ENCODE results near the gene NLRP1. TPM values are rescaled to one million over a fixed set of nuclear protein-coding genes. Genes with fewer than 3 reads are reported as not detected.
A peak's percentile ranks its signal among the peaks of the same experiment; 100 is the strongest.

Gene NLRP1
- polyA plus RNA-seq, 1 donor: 69.1 TPM

DNA sequence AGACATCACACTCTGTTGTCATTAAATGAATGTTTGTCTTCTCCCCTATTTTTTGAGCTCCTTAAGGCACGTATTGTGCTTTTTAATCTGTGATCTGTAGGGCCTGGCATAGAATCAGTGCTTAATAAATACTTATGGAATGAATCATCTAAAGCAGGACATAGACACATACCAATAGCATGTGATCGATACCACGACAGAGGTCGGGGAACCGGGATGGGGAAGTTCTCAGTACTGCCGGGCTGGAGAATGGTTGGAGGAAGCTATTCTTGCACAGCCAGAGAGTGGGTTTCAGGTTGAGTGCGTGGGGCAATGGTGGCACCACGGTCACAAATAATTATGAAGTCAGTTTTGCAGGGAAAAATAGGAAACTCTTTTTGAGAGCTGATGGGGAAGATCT lies 26.8 kb downstream of the NLRP1 start:
- DNase-seq (ENCODE audit: low read depth): no peak

DNA sequence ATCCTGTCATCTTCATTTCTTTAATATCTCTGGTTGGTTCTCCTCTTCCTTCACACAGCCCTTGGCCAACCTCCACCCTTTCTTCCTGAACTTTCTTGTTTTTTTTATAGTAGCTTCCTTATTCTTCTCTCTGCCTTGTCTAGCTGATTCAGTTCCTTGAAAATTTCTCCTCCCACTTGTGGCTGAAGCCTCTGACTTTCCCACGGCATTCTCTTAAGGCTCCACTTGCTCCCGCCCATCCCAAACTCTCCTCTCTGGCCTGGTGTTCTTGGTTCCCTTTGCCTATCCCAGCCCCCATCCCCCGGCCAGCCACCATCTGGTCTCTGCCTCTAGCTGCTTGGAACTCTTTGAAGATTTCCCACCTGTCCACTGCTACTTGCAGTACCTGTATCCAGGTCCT lies 29.1 kb downstream of the NLRP1 start:
- no peak for DNase-seq (ENCODE audit: low read depth)

DNA sequence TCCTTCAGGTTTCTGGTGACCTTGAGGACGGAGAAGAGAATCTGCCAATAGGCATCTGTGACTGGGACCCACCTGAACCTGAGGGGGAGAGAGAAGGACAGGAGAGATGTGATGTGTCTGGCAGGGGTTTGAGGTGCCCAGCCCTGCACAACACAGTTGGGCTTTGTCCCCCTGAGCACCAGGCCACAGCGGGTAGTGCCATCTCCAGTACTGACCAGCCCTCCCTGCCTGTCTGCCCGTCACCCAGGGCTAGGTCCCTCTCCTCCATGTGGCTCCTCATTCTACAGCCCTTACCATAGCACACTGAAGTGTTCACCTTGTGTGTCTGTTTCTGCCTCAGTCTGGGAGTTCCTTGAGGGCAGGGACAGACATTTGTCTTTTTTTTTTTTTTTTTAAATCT lies 30.8 kb downstream of the NLRP1 start:
- DNase-seq (ENCODE audit: low read depth): no peak

DNA sequence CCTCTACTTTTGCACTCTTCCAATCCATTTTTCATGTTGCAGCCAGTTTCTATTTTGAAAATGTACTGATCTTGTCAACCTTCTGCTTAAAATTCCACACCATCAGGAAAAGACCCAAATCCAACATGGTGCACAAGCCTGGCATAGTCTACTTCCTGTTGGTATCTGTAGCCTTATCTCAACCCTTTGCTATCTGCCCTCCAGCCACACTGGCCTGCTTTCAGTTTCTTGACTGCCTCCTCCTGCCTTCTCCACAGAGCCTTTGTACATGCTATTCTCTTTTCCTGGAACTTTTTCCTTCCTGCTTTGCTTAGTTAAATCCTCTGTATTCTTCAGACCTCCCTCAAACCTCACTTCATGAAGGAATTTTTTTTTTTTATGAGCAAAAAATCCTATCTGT lies 31.5 kb downstream of the NLRP1 start:
- no peak for DNase-seq (ENCODE audit: low read depth)

DNA sequence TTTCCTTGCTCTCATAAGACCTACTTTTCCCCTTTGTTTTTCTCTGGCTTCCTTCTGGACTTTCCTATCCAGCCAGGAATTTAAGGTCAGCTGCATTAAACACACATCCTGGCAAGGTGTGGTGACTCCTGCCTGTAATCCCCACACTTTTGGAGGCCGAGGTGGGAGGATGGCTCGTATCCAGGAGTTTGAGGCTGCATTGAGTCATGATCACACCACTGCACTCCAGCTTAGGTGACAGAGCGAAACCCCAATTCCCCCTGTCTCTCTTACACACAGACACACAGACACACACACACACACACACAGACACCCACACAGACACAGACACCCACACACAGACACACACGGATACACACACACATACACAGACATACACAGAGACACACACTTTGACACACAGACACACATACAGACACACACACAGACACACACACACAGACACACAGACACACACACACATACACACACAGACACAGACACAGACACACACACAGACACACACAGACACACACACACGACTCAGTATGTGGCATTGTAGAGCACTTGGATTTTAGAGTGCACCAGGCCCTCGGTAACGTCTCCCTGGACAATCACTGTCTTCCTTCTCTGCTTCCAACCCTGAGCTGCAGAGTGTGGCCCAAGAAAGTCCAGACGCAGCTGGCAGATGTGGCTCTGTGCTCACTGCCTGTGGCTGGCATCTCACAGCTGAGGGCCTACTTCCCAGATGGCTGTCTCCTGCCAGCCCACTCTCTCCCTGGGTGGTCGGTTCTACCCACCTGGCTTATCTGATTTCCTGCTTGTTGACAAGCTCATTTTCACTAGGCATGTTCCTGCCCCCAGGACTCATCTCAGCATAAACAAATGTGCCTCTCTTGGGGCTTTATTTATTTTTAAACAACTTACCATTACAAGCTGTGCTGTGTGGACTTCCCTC lies 39.0 kb downstream of the NLRP1 start:
- DNase-seq (ENCODE audit: low read depth): no peak

DNA sequence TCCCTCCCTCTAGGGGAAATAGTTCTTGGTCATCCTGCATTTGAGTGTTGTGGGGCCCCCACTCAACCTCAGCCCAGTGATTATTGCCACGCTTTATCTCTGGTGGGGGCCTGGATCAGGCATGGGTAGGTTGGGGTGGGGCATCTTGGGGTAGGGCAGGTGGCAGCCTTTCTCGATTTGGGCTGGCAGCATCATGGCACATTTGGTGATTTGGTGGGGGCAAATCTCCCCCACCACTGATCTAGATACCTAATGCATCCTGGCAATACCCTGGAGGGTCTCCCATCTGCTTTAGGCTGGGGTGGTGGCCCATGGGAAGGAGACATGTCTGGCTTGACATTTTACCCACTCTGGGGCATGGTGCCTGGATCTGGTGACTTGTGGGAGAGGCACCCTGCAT lies 40.2 kb downstream of the NLRP1 start:
- no peak for DNase-seq (ENCODE audit: low read depth)

DNA sequence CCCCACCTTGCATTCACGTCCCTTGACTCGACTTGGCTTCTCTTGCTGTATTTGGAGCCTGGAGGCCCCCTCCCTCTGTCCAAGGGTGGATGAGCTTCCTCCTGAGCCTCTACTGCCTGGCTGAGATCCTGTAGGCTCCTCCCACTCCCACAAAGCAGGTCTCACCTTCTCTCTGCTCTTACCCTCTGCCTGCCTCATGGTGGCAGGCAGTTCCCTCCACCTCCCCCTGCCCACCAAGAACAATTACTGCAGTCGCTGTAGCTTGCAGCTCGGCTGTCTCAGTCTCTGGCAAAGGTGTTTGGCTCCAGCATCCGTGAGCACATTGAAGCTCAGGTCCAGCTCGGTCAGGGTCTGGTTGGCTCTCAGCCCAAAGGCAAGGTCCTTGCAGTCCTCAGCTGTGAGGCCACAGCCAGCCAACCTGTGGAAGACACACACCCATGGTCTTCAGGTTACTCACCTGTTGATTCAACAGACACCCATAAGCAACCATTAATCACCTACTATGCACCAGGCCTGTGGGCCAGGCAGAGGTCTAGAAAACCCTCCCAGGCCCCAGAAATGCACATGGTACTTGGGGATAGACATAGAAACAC lies 42.6 kb downstream of the NLRP1 start:
- no peak for DNase-seq (ENCODE audit: low read depth)

DNA sequence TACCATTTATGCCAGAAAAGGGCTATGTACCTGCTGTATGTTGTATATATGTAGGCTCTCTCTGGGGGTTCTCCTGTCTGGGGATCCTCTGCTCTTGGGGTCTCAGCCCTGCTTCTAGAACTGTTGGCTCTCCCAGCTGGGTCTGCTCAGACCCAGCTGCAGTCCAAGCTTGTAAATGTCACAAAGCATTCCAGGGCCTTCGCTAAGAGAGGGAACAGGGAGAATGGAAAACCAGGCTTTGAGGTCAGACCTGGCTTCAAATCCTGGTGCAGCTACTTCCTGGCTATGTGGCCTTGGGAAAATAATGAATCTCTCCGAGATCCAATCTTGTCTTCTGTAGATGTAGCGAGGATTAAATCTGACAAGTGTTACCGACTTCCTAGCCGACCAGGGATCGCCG lies 44.0 kb downstream of the NLRP1 start:
- DNase-seq (ENCODE audit: low read depth): no peak

DNA sequence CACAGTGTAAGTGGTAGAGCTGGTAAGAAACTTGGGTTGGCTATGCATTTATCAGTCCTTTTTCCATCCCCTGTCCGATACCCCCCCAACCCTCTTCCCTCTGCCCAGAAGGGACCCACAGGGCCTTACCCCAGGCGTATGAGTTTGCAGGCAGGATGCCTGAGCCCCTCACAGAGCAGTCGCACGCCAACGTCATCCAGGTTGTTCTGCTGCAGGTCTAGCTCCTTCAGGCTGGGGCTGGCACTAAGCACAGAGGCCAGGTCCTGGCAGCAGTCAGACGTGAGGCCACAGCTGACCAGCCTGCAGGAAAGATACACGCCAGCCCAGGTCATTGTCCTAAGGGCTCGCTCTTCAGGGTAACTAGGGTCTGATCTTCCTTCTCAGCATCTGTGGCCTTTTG lies 45.0 kb downstream of the NLRP1 start:
- DNase-seq (ENCODE audit: low read depth): no peak

DNA sequence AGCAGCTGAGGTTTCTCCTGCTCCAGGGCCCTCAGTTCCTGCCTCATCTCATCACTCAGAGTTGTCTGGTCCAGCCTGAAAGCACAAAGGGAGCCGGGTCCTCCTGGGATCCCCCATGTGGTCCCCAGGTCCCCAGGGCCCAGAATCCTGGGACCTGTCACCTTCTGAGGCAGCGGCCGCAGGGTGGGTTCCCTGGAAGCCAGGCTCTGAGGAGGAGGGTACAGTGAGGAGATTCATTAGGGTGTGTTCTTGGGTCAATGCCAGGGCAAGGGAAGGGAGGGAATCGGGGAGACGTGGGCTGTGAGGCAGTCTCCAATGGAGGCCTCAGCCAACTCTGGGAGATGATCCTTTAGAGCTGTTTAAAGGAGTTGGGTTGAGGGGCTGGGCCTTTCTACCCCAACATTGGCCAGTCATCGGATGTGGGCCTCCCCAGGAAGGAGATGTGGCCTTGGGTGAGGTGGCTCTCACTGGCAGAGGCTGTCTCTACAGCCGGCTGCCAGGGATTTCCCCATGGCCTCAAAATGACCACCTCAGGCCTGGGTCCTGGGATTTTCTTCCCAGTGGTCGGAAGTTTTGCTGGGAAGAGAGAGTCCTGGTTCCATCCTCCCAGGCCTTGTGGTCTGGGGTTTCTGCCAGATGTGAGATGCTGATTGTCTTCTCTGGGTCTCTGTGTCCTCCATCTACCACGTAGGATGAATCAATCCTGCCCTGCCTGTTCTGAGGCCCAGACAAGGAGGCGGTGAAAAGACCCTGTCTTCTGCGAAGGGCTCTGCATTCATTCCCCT lies 47.3 kb downstream of the NLRP1 start:
- DNase-seq (ENCODE audit: low read depth): no peak

DNA sequence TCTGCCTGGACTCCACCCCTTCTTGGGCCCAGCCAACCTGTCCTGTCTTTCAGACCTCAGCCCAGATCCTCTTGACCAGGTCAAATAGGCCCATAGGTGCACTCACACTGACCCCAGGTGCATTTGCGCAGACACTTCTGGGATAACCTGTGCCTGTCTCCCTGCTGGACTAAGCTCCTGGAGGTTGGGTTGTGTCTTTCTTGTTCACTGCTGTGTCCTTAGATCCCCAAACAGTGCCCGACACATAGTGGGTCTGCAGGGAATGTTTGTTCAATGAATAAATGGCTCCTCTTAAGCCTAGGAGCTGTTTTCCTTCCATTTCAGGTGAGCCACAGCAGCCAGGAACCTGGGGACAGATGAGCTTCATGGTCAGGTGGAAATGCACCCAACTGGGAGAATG lies 48.9 kb downstream of the NLRP1 start:
- no peak for DNase-seq (ENCODE audit: low read depth)

DNA sequence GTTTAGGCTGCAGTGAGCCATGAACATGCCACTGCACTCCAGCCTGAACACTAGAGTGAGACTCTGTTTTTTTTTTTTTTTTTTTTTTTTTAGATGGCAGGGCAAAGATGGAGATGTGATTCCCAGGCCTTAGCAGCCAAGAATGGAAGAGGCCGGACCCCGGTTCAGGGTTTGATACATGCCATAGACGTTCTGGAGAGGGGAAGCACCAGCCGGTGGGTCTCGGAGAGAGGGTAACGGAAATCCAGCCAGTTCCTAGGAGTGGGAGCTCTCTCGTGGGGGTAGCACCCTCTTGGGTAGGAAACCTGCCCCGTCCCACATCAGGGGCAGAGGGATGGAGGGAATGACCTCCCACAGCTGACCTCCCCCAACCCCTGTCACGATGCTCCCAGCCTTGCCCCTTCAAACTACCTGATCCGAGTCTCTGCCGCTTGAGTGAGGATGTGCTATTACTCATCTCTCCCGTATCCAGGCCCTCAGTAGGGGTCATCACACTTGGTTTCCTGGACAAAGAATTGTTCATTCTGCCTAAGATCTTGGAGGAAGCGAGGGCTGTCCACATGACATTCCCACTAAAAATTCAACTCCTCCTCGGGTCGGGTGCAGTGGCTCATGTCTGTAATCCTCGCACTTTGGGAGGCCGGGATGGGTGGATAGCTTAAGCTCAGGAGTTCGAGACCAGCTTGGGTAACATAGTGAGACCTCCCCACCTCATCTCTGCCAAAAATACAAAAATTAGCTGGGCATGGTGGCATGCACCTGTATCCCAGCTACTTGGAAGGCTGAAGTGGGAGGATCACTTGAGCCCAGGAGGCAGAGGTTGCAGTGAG lies 50.6 kb downstream of the NLRP1 start:
- DNase-seq (ENCODE audit: low read depth): no peak

DNA sequence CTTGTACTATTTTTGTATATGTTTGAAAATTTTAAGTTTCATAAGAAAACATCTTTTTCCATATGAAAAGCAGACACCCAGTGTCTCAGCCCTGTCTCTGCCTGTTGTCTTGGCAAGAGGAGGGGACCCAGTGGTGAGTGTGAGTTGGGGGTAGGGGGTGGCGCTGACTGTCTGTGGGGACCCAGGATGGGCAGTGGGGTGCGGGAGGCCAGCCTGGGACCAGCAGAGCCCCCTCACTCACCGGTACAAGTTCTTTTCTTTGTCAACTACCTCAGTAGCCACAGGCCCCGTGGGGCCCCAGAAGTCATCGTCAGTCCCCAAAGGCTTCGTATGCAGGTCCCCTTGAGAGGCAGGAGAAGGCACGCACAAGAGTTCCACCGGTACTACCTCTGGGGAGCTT lies 51.7 kb downstream of the NLRP1 start:
- no peak for DNase-seq (ENCODE audit: low read depth)

DNA sequence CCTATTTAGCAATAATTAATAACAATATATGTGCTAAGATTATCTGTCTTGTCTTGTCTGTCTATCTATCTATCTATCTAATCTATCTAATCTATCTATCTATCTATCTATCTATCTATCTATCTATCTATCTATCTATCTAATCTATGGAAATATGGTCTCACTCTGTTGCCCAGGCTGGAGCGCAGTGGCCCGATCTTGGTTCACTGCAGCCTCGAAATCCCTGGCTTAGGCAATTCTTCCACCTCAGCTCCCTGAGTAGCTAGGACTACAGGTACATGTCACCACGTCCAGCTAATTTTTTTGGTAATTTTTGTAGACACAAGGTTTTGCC lies 53.3 kb downstream of the NLRP1 start:
- DNase-seq (ENCODE audit: low read depth): no peak

DNA sequence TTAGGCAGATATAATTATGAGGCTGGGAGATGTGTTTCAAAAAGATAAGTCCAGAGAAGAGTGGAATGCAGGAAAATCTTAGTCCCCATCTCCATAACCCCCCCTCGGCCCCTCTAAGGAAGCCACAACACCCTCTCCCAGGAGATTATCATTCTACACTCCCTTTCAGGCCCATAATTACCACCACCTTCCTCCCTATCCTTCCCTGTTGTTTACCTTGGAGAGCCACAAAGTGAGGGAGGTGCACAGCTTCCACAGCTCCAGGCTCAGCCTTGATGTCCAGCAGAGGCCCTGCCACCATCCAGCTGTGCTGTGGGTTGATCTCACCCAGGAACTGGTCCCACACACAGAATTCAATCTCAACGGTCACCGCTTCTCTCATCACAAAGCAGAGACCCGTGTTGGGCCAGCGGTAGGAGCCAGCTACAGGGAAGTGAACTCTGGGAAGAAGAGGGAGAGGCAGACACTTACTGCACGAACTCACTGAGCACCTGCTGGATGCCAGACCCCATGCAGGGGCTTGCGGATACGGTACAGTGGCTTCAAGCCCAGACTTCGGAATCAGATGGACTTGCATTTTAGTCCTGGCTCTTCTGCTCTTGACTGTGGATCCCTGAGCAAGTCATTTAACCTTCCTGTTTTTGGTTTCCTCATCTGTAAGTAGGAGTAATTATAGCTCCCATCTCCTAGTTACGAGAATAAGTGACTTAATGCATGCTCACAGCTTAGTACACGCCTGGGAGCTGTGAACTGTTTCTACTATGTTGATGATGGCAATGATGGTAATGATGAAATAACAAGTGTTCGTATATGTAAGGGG lies 53.8 kb downstream of the NLRP1 start:
- no peak for DNase-seq (ENCODE audit: low read depth)

DNA sequence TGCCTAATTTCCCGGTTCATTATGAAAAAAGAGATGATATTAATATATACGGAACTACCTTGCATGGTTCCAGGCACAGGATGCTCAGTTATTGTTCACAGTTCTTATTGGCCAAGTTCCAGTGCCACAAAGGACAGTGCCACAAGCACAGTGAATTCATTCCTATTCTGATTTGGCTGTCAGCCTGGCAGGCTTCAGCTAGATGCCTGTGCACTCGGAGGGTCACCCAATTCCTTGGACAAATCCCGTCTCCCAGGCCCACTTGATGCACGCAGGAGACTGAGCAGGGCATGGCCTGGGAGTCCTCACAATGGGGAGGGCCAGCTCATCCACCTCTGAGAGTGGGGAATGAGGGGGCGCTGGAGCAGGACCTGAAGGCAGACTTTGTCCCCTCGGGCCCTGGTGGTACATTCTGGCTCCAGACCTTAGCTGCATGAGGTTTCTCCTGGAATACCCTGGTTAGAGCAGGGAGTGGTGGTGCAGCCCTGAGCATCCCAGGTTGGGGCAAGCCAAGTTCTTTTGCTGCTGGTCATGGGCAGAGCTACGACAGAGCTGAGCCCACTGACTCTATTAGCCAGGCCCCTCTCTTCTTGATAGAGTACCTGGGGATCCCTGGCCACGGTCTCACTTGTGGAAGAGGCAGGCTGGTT lies 56.6 kb downstream of the NLRP1 start:
- no peak for DNase-seq (ENCODE audit: low read depth)

DNA sequence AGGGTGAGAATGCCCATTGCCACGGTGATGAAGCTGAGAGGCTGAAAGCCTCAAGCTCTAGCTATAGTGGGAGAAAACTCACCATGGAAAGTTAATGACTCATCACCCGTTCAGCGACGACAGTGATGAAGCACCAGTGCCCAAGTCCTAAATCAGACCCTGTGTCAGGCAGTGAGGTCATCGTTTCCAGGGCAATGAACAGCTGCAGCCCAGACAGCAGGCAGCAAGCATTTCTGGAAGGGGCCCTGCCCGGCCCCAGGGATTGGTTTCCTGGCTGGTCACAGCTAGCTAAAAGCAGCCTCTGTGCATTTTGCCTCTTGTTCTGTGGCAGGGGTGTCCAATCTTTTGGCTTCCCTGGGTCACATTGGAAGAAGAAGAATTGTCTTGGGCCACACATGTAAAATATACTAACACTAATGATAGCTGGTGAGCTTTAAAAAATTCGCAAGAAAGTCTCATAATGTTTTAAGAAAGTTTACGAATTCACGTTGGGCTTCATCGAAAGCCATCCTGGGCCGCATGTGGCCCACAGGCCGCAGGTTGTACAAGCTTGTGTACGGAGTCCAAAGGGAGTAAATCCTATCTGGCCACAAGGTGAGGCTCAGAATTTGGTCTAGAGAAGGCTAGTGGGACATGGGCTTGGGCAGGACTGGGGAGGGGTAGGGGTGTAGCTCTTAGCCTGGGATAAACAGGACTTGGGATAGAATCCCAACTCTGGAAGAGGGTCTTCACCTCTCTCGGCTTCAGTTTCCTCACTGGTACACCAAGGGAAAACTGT lies 57.3 kb downstream of the NLRP1 start:
- peak; percentile 34 for DNase-seq (ENCODE audit: low read depth)

DNA sequence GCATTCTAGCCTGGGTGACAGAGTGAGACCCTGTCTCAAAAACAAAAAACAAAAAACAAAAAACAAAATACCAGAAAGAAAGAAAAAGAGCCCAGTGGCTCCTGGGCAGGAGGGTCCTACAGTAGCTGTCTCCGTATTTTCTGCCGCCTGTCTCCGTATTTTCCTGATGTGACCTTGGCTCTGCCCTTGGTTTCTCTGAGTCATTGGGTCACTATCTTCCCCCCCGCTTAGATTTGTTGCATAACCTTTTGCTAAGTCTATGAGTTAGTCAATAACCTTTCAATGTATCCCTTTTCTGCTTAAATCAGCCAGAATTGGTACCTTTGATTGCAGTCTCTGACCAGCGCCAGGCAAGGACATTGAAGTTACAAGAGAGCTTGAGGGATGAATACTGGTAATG lies 61.1 kb downstream of the NLRP1 start:
- no peak for DNase-seq (ENCODE audit: low read depth)

DNA sequence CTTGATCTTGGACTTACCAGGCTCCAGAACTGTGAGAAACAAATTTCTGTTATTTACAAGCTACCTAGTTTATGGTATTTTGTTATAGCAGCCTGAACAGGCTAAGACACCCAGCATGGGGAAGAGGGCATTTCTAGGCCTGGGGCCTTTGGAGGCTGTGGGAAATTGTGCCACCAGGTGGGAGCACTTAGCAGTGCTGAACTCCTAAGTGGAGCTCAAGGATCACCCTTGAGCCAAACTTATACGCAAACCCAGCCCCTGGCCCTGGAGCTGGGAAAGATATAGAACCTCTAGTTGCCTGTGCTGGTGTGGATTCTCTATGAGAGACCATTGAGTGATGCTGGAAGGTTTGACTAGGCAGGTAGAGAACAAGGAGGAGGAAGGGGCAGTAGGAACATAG lies 61.8 kb downstream of the NLRP1 start:
- DNase-seq (ENCODE audit: low read depth): no peak

Data from forelimb muscle (tissue), 1 donor.